SH-SY5Y (cell line): Measurements from ENCODE around the gene GPBP1L1.
A peak's percentile ranks its signal among the peaks of the same experiment; 100 is the strongest.

Experiments
- GATA2 ChIP-seq: IDR thresholded peaks from 2 replicates; pipeline ENCODE4 v1.6.1; 2011; ENCODE audit warnings: mild to moderate bottlenecking, low read depth, low read length
- GATA3 ChIP-seq: IDR thresholded peaks from 2 replicates; pipeline ENCODE4 v1.6.1; 2011; ENCODE audit warnings: low read depth, mild to moderate bottlenecking, low read length, moderate library complexity

GPBP1L1 gene

GRCh38 chr1:45589861-45590260, 96.5 kb downstream of the GPBP1L1 start:
- TF ChIP-seq GATA3 (no peak), GATA2 (no peak)

DNA sequence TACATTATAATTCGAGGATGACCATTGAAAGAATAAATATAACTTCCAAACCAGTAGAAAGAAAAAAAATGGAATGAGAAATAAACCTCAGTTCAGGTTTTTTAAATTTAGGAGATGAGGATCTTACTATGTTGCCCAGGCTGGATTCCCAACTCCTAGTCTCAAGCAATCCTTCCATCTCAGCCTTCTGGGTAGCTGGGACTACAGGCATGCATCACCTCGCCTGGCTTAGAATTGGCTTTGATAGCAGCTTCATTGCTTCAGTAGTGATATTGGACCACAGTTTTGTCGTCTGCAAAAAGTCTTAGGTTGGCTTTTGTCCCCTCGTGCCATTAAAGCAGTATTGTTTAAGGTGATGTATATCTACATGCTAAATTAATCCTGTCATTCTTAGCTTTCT, 99.6 kb downstream of the GPBP1L1 start:
- TF ChIP-seq GATA2 (no peak), GATA3 (no peak)

- TF ChIP-seq GATA3 (no peak), GATA2 (no peak)
These were observed 100.7 kb downstream of the GPBP1L1 start for GRCh38 chr1:45585496-45586075.

GRCh38 chr1:45585110-45585426, 101.3 kb downstream of the GPBP1L1 start:
- TF ChIP-seq GATA2 (no peak), GATA3 (no peak)

- TF ChIP-seq GATA2 (no peak), GATA3 (no peak)
These were observed 101.8 kb downstream of the GPBP1L1 start for GRCh38 chr1:45584351-45585109.

GRCh38 chr1:45583666-45584350, 102.5 kb downstream of the GPBP1L1 start, which contains the start of gene NASP:
NASP (plus strand) TSS chr1:45584041; CDS start chr1:45584147, 106 bp downstream.
- 0 out of 2 replicates have a peak, but pooled peaks have one; percentile 5 for TF ChIP-seq GATA2
- TF ChIP-seq GATA3, result no peak

- TF ChIP-seq GATA3 (no peak), GATA2 (0 out of 2 replicates have a peak, but pooled peaks have one; percentile 2)
These were observed 103.1 kb downstream of the GPBP1L1 start for GRCh38 chr1:45583264-45583665.
